Brain pericyte (primary cell): ENCODE results near the gene MAST4.
"Not testable (repeated sequence)": the region's sequence is repeated elsewhere in the genome, so short reads cannot be mapped to it uniquely, and the experiment has no call there.

Source experiments
- DNase-seq: peaks from one replicate; pipeline ENCODE4 v3.0.0-alpha.2; 2012; ENCODE audit warnings: low read depth, low spot score

The MAST4 gene

DNA sequence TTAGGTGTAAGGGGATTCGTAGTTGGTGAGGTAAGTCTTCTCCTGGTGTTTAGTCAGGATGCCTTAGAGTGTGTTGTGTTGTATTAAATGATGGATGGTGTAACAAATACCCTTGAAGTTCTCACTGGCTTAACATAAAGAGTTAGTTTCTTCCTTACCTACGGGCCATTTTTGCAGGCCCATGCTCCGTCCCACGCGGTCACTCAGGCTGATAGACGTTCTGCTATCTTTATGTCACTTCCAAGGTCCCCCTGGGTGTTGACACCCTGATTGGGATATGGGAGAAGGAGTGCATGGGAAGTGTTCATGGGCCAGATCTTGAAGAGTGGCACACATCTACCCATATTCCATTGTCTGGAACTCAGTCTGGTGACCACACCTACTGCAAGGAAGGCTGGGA lies 214.0 kb downstream of the MAST4 start:
- no peak for DNase-seq

DNA sequence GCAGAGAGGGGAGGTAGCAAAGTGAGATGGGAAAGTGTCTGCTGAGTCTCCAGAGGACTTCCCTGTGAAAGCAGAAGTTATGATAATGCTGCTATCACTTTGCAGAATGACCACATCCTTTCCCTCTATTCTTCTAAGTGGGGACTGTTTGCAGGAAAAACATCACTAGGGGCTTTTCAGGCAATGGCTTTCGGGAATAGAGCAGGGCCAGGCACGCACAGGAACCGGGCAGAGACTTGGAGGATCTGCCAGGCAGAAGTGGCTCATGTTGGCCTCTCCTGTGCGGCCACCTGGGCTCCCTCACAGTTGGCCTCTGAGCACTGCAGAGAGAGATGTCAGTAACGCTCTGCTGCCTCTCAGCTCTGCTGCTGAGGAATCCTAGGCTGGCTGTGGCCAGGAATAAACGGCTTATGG lies 214.7 kb downstream of the MAST4 start:
- DNase-seq: no peak

DNA sequence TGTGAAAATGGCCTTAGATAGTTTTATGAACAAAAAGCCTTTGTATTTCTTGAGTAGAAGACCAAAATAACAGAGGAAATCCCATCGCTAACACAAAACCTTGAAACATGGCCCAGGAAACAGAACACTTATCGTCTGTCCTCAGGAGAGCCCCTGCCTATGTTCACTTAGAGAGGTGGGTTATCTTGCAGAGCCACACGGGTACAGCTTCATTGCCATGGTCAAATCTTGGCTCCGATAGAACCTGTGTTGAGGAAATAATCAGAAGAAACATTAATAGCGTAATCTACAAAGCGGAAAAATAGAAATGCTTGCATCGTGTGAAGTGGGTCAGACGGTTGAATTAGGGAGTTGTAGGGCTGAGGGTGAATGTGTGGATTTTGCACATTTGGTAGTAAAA lies 216.1 kb downstream of the MAST4 start:
- no peak for DNase-seq

DNA sequence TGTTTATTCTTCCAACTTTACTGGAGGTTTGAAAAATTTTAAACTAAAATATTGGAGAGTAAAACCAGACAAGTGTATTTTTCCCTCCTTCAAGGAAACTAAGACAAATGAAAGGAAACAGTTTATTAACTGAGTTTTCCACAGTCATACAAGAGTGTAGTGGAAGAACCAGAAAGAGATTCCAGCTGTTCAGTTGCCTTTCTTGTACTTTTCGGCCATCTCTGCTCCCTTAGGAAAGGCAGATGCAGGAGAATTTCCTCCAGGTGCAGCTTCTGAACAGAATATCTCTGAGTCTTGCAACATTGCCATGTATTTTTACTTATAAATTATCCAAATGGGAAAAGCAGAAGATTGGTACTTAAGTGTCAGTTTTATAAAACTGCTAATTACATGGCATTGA lies 217.1 kb downstream of the MAST4 start:
- no peak for DNase-seq

DNA sequence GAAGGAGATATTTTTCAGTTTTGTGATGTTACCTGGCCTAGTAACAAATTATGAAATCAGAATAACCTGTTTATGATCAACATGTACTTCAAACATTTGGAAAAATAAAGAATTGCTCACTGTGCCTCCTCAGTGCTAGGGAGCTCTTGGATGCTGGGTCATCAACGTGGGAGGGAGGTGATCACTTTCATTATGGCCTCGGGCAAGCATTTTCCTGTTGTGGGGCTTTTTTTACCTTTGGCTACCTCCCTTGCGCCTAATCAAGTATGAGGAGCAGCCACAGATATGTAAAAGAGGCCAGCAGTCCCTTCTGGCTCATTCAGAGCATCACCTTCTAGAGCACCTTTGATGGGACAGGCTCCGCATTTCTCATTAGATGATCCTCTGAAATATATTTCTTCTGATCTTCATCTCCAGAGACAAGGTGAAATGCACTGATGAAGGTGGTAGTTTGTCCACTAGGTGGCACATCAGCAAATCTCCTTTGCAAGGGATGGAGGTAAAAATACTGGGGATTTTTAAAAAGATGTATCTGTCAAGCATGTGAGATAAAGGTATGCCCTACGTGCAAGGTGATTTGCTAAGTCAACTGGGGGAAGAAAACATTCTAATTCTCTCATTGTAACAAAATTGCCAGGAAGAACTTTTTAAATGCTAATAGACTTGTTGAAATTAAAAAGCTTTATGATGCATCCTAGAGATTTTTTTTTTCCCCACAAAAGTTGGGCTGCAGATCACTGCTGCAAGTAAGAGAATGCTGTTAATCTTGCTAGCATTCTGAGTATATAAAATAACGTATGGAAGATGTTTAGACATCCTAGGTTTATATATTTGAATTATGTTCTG lies 218.2 kb downstream of the MAST4 start:
- no peak for DNase-seq

DNA sequence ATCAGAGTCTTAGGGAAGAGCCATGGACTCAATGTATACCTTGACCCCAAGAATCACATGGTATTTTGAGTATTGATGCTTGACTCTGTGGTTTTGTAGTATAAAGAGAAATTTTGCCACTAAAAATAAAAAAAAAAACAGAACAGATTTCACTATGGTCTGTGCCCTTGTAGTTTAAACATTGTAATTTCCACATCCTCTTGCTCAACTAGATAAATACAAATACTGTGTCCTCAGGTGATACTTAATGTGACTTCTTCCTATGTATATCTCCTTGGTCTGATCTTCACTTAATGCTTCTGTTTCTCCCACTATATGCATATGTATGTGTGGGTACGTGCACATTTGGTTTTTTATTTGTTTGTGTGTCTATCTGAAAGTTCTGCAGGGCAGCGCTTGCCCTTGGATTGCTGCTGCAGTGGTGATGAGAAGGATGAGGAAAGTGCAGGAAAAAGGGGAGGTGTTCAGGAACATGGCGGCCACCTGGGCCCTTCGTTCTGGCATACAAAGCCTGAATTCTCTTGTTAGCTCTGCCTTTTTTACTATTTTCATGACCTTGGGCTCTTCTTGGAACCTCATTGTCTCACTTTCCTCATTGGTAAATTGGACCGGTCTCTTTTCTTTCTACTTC lies 222.2 kb downstream of the MAST4 start:
- DNase-seq: no peak

DNA sequence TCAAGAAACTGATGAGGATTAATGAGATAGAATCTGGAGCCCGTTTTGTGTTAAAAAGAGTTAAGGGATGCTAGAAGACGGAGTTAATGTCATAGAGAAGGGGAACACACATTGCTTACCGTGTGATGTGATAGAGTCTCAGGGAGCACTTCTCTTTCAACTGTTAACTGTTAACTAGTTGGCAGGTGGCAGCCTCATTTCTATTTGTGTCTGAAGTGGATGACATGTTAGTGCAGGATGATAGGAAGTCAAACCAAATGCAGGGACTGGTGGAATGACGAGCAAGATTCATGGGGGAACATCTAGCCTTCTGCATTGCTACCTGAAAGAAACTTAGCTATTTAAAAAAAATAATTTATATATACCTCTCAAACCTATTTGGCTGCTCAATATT lies 222.7 kb downstream of the MAST4 start:
- no peak for DNase-seq

DNA sequence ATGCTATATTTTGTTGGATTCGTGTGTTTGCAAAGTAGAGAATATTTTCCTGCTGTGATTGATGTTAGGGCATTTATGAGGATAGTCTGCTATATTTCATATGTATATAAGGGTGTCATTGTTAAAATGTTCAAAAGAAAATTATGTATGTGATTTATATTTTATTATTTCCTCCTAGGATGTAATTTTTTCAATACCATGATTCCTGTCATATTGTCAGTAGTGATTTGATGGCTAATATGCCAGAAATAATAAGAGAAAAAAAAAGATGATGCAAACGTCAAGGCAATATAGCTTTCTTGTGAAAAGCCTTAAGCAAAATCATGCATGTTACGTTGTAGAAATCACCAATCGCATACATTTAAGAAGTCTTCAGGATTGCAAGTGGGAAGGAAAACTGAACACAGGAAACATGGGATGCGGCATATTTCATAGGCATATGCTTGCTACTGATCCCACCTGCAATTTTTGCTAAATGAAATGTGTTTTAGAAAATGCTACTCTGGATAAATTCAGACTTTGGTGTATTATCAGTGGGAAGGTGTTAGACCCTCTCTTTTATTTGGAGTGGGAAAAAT lies 224.5 kb downstream of the MAST4 start:
- no peak for DNase-seq

DNA sequence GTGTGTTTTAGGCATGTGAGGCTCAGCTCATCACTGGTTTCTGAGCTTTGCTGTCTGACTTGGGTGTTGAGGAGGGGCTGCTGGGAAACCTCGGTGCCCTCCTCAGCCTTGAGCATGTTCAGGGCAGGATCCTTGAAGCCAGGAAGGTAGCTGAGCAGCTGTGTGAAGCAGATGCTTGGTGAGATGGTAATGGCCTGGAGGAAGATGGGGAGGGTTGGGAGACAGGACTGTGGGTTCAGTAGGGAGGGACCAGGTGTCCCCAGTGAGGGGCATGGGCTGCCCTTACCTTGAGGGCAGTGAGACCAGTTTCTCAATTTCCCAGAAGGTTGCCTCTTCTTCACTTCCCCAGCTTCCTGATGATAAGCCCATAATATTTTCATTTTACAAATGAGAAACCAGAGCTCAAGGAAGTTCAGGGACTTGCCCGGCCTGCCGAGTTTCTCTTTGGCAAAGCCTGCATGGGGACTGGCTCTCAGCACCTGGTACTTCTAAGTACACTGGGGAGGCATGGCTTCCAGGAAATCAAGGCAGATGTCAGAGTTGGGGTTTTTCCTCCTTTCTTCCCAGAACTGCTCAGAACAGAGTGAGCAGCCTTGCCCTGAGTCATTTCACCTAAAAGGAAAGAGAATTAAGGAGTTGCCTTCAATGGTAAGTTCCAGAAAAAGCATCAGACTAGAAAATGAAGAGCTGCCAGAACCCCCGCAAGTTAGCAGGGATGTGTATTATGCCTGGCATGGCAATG lies 225.7 kb downstream of the MAST4 start:
- DNase-seq: no peak

DNA sequence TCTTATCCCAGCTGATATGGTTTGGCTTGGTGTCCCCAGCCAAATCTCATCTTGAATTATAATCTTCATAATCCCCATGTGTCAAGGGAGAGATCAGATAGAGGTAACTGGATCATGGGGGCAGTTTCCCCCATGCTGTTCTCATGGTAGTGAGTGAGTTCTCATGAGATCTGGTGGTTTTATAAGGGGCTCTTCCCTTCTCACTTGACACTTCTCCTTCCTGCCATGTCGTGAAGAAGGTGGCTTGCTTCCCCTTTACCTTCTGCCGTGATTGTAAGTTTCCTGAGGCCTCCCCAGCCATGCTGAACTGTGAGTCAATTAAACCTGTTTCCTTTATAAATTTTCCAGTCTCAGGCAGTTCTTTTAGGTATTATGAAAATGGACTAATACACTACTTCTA lies 226.7 kb downstream of the MAST4 start:
- DNase-seq: not testable (repeated sequence)

DNA sequence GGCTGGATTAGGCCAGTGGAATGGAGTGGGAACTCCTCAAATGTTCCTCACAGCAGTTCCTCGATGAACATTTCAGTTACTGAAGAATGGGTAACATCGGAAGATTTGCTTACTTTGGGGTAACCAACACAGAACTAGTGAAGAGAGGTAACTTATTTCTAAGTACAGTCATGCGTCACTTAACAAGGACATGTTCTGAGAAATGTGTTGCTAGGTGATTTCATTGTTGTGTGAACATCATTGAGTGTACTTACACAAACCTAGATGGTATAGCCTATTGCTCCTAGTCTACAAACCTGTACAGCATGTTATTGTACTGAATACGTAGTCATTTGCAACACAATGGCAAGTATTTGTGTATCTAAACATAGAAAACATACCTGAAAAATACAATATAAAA lies 228.3 kb downstream of the MAST4 start:
- no peak for DNase-seq

DNA sequence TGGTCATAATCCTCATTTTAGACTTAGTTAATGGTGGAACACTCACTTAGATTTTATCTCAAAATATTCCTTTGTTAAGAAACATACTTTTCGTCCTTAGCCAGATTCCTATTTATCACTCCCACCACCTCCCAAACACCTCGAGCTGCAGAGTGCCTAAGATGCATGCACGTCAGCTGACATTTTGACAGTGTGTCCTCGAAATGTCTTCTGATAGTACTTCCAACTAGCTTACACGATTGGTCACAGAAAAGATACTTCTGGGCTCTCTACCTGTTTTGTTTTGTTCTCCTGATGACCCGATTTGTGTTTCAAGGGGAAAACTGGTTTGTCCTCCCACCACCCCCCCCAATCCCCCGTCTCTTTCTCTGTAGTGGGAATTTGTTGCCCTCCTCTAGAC lies 230.1 kb downstream of the MAST4 start:
- DNase-seq: no peak

DNA sequence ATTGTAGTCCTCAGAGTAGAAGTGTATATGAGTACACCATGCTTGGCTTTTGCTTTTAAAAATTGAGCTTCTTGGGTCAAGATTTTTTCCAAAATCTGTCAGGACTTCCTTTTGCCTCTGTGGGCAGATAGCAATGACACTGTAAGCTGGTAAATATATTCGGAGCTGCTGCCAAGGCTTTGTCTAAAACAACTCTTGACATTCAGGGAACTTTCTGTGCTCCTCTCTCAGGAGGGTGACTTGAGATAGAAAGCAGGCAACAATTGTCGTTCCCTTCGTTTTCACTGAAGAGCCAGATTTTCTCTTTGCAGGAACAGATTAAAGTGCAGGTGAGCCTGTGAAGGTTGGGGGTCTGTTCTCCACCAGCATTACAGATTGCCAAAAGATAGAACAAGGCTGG lies 230.5 kb downstream of the MAST4 start:
- DNase-seq: no peak

DNA sequence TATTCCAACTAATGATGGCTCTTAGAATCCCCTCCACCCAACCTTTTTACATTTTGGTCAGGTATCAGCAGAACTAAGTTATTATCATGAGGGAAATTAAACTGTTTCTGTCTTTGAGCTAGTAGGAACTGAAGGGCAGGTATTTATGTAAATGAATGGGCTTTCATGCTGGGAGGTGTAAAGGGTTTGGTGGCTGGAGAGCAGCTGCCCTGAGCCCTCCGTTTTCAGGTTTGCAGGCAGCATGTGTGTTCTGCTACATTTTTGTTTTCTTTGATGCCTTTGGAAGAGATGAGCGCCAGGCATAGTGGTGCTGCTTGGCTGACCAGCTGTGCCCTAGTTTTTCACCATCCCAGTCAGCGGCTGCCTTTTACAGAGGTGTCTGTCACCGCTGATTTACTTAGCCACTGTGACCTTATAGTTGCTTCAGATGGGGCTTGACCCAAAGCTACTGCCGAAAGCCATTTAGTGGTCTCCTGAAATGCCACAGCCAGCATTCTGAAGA lies 231.9 kb downstream of the MAST4 start:
- DNase-seq: no peak

DNA sequence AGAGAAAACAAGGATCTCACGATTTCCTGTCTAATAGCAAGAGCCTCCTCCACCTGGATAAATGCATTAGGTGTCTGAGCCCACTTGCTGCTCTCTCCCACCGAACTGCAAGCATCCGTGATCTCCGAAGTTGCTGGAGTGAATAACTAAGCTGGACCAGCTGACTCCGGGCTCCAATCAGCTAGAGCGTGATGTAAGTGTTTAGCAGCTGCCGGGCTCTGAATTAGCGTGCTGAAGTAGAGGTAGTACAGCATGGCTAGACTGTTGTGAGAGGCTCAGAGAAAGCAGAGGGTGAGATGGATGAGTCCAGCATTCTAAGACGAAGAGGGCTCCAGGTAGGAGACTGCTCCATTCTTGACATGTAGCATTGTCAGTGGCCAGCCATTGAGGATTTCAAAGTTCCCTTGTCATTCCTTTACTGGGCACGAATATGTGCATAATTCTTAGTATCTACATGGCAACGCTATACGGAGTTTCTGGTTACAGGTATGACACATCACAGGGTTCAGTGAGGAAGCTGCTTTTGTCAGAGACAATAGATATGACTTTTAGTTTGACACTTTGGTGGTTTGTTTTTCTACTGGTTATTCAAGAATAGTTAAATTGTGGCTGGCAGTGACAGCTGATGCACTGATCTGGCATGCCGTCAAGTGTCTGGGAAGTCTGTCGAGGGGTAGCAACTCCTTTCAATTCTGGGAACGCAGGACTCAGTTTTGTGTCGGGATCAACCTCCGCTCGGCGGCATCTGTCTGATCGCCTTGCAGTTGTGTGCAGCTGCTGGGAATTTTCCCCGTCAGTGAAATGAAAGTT lies 232.6 kb downstream of the MAST4 start:
- DNase-seq: peak; percentile 47

DNA sequence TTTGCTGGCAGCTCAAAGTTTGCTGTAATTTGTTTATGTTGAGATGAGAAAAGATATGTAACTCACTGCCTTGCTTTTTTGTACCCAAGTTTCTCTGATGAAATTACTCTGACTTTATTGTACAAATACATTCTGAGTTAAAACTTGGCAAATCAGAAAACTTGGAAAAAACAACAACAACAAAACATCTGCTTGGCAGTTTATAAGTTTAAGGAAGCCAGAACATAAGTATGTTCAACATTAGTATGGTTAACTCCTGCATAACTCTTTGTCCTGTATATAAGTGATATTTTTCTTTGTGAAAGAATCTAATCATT lies 233.1 kb downstream of the MAST4 start:
- no peak for DNase-seq

DNA sequence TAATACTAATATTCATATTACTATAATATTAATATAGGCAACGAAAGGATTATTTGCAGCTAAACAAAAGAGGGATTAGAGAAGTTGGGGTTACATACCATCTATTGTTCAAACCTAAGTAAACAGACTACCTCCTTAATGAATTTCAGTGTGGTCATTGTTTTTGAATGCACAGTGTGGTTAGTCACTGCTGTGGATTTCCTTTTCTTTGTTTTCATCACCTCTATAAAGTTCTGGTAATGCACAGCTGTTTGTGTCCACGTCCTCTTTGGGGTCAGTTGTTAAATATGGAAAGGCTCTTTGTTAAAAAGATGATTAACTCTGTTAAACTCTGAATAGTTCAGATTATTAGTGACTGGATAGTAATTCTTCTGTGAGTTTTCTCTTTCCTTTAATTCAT lies 233.6 kb downstream of the MAST4 start:
- DNase-seq: no peak

DNA sequence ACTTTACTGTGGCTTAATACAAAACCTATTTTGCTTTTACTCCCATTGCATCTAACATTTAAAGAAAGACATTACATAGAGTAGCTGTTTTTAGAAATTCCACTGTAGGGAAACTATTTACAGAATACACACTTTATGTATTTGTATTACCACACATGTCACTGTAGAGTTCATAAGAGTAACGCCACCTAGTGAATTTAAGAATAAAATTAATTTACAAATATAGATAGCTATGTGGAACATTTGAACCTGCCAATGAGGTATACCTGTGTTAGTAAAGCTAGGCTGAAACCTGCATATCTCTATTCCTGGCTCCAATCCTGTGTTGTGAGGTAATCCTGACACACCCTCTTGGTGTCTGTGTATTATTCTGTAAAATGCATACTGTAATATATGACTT lies 234.4 kb downstream of the MAST4 start:
- DNase-seq: no peak

DNA sequence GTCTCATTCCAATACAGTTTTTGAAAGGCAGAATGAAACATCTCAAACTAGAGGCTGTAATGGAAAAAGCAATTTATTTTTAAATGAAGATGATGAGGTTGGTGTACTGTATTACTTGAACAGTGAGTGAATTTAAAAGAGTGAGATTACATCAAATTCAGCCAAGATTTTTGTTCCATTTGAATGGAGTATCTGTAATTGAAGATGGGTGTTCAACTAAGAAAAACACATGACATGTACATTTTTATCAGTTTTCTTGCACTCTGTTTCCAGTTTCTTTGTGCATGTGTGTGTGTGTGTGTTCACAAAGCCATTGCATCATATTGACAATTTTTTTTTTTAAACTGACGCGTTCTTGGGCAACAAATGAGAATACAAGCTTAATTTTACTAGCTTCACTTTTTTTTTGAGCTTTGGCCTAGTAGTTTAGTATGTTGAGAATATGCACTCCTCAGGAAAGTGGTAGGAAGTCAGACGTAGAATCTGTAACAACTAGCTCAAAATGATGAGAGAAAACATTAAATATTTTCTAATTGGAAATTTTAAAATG lies 243.5 kb downstream of the MAST4 start:
- DNase-seq: no peak

DNA sequence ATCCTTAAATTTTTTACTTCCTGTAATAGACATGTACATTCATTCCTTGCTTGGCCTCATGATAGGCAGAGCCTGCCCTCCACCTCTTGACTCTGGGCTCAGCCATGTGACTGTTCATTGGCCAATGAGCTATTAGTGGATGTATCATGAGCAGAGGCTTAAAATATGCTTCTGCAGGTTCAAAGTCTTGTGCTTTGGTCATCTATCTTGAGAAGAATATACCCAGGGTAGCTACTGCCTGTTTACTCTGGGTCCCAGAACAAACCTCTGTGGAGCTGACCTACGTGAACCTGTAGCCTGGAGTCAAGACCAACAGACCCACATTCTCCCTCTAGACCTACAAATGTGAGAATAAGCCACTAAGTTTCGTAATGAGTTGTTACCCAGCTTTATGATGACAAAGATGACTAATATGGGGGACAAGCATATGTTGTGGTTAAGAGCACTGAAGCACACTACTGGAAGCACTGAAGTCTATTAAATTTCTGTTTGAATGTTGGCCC lies 244.4 kb downstream of the MAST4 start:
- DNase-seq: no peak

DNA sequence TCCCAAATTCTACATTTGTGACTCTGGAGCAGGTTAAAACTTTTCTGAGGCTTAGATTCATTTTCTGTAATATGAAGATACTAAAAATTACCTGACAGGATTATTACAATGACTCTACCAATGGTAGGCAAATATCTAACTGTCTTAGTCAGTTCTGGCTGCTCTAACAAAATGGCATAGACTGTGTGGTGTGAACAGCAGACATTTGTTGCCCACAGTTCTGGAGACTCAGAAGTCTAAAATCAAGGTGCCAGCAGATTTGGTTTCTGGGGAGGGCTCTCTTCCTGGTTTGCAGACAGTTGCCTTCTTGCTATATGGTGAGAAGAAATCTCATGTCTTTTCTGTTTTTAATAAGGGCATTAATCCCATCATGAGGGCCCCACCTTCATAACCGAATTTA lies 245.1 kb downstream of the MAST4 start:
- no peak for DNase-seq
